HFF-Myc (cell line): Measurements from ENCODE around the gene BSG.

Source experiments
- DNase-seq: peaks from one replicate; pipeline ENCODE4 v3.0.0-alpha.2; 2011; ENCODE audit warnings: low read depth; ENCODE audit errors: extremely low read depth
- H3K4me3 ChIP-seq: replicated peaks from 2 replicates; pipeline ENCODE4 v1.5.1; 2011; ENCODE audit warnings: low read depth, mild to moderate bottlenecking, control low read depth, low read length
- CTCF ChIP-seq: IDR thresholded peaks from 2 replicates; pipeline ENCODE4 v1.5.1; 2012; ENCODE audit warnings: mild to moderate bottlenecking, low read depth, low read length, control low read depth; ENCODE audit errors: missing control alignments

The BSG gene

GRCh38 chr19:608155-609003 lies 36.0 kb downstream of the BSG start:
- no peak overlapping the region for H3K4me3 ChIP-seq
- DNase-seq = no peak
- no peak for TF ChIP-seq CTCF

- H3K4me3 ChIP-seq = no peak overlapping the region
- no peak for TF ChIP-seq CTCF
- no peak for DNase-seq
Observed at GRCh38 chr19:609004-609346, 36.6 kb downstream of the BSG start.

GRCh38 chr19:610071-610800 lies 37.8 kb downstream of the BSG start:
- H3K4me3 ChIP-seq = no peak overlapping the region
- no peak for DNase-seq
- TF ChIP-seq CTCF = no peak

- no peak for DNase-seq
- H3K4me3 ChIP-seq = no peak overlapping the region
- TF ChIP-seq CTCF = no peak
Observed at GRCh38 chr19:610801-611480, 38.5 kb downstream of the BSG start.

- peak; percentile 56 for DNase-seq
- TF ChIP-seq CTCF = no peak
- no peak overlapping the region for H3K4me3 ChIP-seq
Observed at GRCh38 chr19:611481-611868, 39.1 kb downstream of the BSG start.

- DNase-seq = no peak
- H3K4me3 ChIP-seq = no peak overlapping the region
- no peak for TF ChIP-seq CTCF
Observed at GRCh38 chr19:612941-613340, 40.5 kb downstream of the BSG start.
